ENCODE data around the gene B4GALNT1.
"Not testable (repeated sequence)": the region's sequence is repeated elsewhere in the genome, so short reads cannot be mapped to it uniquely, and the experiment has no call there.

B4GALNT1 gene

GRCh38 chr12:57606821-57607220, 26.2 kb downstream of the B4GALNT1 start:
- no peak for DNase-seq

DNA sequence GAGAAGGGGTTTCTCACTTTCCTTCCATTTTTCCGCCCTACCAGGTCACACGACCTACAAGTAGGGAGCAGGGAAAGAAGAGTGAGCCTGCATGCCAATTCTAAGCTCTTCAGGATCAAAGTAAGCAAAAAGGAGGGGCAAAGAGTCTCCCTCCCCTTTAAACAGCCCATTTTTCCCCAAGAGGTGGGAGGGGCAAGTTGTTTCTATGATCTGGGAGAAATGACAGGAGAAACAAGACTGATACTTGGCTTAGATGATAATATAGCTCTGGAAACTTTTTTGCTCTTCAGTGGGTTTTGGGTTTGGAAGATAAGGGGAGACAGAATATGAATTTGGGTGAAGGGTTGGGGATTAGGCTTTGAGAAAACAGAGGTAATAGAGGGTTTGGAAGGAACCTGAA, 26.6 kb downstream of the B4GALNT1 start:
- DNase-seq = no peak

DNA sequence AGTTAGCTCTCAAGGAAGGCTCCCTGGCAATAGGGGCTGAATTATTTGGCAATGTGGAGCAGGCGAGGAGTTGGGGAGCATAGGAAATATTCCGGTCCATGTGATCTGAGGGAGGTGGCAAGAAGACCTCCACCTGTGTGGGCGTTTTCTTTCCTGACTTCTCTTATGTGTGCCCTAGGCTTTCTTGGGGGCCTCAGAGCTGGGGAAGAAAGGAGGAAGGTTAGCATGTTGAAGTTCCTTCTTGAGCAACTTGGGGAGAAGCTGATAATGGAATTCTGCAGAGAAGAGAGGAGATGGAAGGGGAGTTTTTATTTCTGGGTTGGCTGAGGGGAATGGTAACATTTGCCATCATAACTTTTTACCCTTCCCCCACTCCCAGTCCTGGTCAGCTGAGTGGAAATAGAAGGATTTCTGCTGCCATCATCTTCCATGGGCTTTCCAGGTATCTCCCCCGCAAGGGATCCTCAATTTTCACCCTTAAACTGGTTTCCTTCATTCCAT, 27.1 kb downstream of the B4GALNT1 start:
- DNase-seq = no peak

DNA sequence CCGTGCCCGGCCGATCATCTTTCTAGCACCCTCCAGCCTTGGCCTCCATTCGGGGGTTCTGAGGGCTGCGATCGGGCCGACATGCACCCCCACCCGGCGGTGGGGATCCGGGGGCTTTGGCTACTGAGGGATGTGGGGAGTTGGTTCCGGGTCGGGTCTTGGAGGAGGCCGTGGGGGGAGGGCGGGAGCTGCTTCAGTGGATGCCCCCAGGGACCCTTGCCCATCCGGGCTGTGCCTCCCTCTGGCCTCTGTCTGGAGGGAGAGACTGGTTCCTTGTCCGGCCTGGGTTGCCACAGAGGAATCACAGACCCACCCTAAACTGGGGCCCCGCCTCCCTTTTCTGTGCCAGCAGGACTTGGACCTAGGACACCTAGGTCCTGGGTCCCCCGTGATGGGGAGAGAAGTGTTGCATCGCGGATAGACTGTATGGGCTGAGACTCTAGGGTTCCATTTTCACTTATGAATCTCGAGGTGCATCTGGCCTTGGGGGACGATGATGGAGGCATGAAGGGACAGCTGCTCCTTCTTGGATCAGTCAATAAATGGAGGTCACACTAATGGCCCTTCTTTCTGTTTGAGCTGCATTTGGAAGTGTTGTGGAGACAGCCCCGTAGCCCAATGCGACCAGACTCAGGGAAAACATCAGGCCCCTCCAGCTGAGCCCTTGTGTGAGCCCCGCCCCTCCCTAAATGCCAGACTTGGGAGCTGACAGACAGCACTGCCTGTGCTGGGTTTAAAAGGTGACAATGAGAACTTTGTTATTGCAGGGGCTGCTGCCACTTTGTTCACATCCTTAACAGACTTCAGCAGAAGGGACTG, 27.8 kb downstream of the B4GALNT1 start:
- DNase-seq = no peak

DNA sequence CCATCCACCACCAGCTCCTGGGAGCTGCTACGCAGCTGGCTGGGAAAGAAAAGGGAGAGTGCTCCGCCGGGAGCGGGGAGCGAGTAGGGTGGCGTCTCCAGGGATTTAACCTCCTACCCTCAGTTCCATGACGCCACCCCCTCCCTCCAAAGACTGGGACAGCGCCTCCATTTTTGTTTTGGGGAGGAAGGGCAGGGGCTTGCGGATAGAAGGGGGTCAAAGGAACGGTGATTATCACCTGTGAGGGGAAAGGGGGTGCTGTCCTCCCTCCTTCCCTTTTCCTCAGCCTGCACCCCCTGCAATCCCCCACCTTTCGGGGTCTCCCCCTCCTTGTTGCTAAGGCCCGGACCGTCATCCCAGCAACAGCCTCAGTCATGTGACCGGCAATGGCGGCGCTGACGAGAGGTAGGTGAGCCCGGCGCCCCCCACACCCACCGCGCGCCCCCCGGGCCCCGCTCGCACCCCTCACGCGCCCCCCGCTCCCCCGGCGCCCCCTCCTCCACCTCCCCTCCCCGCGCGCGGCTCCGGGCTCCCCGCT, 28.5 kb downstream of the B4GALNT1 start, which contains the start of gene DTX3:
Gene DTX3 (plus strand): TSS at position 371 of the 538 bp plus-strand sequence. CDS start 1,694 bp downstream, outside the sequence.
- no peak for DNase-seq

GRCh38 chr12:57603815-57604453, 29.1 kb downstream of the B4GALNT1 start:
- DNase-seq = no peak

DNA sequence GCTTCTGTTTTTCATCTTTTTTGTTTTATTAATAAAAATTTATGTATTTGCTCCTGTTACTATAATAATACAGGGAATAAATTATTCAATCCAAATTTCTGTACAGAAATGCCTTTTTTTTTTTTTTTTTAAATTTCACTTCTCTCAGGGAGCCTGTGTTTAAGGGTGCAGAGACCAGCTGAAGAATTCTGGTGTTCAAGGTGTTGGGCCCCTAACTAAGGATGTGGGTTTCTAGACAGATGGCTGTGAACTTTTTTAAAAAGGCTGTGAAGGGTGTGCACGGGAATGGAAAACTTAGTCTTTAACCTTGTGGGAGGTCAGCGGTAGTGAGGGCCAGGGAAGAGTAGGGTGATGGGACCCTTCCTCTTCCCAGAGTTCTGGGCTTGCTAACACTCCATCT, 29.7 kb downstream of the B4GALNT1 start:
- DNase-seq = no peak

- DNase-seq = no peak
These were observed 30.5 kb downstream of the B4GALNT1 start for GRCh38 chr12:57602544-57602943.

DNA sequence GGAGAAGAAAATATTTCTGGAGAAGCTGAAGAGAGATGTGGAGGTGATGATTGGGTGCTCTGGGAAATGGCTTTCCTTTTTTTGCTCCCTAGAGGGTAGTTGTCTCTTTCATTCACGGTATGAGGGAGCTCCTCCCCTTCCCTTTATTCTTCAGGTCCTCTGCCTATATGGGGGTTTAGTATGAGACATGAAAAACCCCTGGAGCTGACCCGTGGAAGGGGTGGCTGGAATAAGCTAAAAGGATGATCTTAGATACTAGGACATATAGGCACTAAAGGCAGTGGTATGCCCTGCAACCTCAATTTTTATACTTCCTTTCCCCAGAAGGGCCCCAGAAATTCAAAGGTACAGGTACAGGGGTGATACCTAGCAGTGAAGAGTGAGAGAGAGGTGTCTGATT, 32.6 kb downstream of the B4GALNT1 start:
- DNase-seq = no peak

- no peak for DNase-seq
These were observed 39.8 kb downstream of the B4GALNT1 start for GRCh38 chr12:57593187-57593586.

DNA sequence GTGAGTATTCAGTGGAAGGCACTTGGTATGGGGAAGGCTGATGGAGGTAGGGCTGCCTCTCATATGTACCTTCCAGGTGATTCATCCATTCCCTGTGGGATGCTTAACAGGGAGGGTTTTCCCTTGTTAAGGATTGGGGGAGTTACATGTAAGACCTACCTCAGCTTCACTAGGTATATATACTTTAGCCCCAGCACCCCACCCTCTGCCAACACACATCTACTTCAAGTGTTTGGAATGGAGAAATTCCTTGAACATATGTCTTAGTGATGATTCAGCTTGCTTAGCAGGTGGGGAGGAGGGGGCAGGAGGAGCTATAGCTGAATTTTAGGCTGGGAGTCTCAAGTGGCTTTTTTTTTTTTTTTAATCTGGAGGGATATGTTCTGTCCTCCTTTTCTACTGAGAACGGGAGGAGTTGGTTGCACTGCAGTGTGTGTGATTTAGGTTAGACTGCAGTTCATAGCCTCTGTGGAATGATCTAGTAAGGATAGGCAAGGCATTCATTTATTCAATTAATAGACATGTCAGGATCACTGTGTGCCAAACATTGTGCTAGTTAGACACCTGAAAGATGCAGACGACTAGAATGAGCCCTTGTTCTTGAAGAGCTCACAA, 40.3 kb downstream of the B4GALNT1 start:
- DNase-seq = no peak

GRCh38 chr12:57591782-57592325, 41.1 kb downstream of the B4GALNT1 start:
- DNase-seq = peak; percentile 40

- DNase-seq = peak; percentile 90
These were observed 41.9 kb downstream of the B4GALNT1 start, which contains the start of gene PIP4K2C for GRCh38 chr12:57590864-57591781. PIP4K2C (plus strand) TSS chr12:57591192; CDS start chr12:57591290, 98 bp downstream.

DNA sequence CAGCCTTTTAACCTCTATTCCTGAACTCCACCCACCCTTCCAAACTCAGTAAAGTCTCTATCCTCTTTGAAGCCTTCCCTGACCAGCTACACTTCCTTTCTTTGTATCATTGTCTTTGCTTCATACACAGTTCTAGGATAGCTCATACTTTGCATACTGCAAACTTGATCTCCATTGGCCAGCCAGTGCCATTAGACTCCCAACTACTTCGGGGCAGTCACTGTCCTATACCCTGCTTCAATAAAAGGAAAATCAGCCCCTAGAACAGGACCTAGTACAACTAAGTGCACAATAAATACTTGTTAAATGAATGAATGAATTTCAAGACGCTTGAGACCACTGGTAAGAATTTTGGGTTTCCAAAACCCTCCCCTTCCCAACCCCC, 42.5 kb downstream of the B4GALNT1 start:
- DNase-seq = no peak

GRCh38 chr12:57588951-57589610, 43.9 kb downstream of the B4GALNT1 start:
- not testable (repeated sequence) for DNase-seq

- DNase-seq = no peak
These were observed 46.1 kb downstream of the B4GALNT1 start for GRCh38 chr12:57586832-57587429.

GRCh38 chr12:57586128-57586527, 46.9 kb downstream of the B4GALNT1 start:
- DNase-seq = no peak

DNA sequence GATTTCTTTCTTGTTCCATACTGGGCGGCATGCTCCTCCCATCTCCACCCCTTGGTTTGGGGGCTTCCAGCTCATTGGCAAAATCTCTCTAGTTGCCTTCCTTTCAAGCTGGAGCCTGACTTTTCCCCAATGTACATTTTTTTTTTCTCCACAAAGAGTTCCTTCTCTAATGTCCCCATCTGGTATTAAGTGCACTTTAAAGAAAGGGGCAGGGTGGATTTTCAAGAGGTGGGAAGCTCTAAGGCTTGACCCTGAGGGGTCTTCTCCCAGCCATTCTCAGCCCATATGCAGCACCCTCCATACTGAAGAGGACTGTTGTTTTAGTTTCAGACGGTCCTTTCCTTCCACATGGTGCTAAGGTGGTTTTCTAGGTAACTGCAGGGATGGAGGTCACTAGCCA, 47.8 kb downstream of the B4GALNT1 start:
- DNase-seq = no peak

DNA sequence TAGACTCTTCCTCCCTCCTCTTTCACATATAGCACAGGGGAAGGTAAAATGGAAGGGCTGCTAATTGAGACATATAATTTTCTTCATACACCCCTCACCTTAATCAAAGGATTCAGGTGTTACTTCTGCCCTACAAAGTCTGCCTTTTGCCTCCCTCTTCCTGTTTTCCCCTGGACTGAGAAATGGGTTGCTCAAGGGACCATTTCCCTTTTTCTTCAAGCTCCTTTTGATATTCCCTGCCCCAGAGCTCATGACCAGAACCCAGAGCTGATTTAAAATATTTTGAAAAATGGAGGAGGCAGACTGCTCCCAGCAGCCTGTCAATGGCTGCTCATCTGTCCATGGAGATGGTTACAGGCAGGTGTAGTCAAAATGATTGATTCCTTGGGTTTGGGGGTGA, 48.3 kb downstream of the B4GALNT1 start:
- no peak for DNase-seq

- DNase-seq = no peak
These were observed 49.0 kb downstream of the B4GALNT1 start for GRCh38 chr12:57584050-57584449.

All from OCI-M1 (cell line).